ENCODE results near the gene CERS1. TPM values are rescaled to one million over a fixed set of nuclear protein-coding genes. Genes with fewer than 3 reads are reported as not detected.

CERS1 gene
- total RNA-seq, 1 experiment from 2014 or later, result 0.96 TPM

- Histone ChIP-seq H3K27me3 (ENCODE audit: insufficient read depth, low read length) (no peaks in the 10 kb centered on the region), H3K9me3 (ENCODE audit: control insufficient read depth in 1 of 2, insufficient read depth in 1 of 2, low read depth in 1 of 2, low read length in 2 of 2) (no peaks in the 10 kb centered on the region), H3K4me2 (ENCODE audit: low read length) (no peak overlapping the region), H3K4me1 (ENCODE audit: control insufficient read depth in 1 of 2, insufficient read depth in 2 of 2, low read length in 2 of 2) (peaks cover 16 to 17% of the 10 kb centered on the region in 2 experiments), H3K4me3 (replicated peaks in 1 of 2; ENCODE audit: low read depth in 1 of 2, low read length in 2 of 2) (no peak overlapping the region), H3K79me2 (ENCODE audit: insufficient read depth, low read length) (peaks cover 44% of the 10 kb centered on the region), H3K36me3 (ENCODE audit: control insufficient read depth in 1 of 2, insufficient read depth in 2 of 2, low read length in 2 of 2) (peaks cover 2 to 27% of the 10 kb centered on the region in 2 experiments; a peak in 3 of 4 replicates), H3K9ac (ENCODE audit: low read length) (no peak overlapping the region), H2AFZ (ENCODE audit: low read depth, low read length, poor library complexity, severe bottlenecking) (no peak overlapping the region), H3K9me2 (ENCODE audit: insufficient read depth) (no peaks in the 10 kb centered on the region), H4K20me1 (ENCODE audit: insufficient read depth) (no peaks in the 10 kb centered on the region), H3K27ac (ENCODE audit: low read depth, low read length) (no peak overlapping the region)
- ChIA-PET CTCF (no interaction called here), POLR2A (no interaction called here), RAD21 (ENCODE audit: low non-redundant PET in 1 of 2, low total read pairs in 2 of 2, uncharacterized antibody in 2 of 2, unreplicated experiment in 2 of 2) (interaction anchor here in 1 of 2 experiments (0.8 kb wide), 1 partner anchor 65 kb away, joined by 3 read pairs; no protein-coding TSS in a partner anchor)
- intact Hi-C loops (cut with micrococcal nuclease), result no loop called here
- DNase-seq (ENCODE audit: low read depth, low spot score) (no peak), ATAC-seq (no peak)
- no TSS peak for BruUV-seq (replicated peaks)
- TF ChIP-seq YY1 (IDR thresholded peaks at IDR 0.05; ENCODE audit: extremely low read depth, insufficient replicate concordance, low read depth, low read length) (no peak), EZH2 (IDR thresholded peaks at IDR 0.05) (no peak), CTCF (IDR thresholded peaks at IDR 0.05 in 2 of 3, conservative IDR thresholded peaks at IDR 0.05 in 1 of 3; ENCODE audit: borderline replicate concordance in 1 of 3, insufficient read depth in 1 of 3, low read depth in 2 of 3, low read length in 2 of 3) (no peak), ZFX (IDR thresholded peaks at IDR 0.05) (no peak), CBX3 (IDR thresholded peaks at IDR 0.05; ENCODE audit: low read depth) (no peak), ELF1 (IDR thresholded peaks at IDR 0.05; ENCODE audit: borderline replicate concordance, low read depth) (no peak), EZH2phosphoT487 (IDR thresholded peaks at IDR 0.05; ENCODE audit: borderline replicate concordance) (no peak), FOSL1 (IDR thresholded peaks at IDR 0.05; ENCODE audit: low read depth) (no peak), ATF3 (IDR thresholded peaks at IDR 0.05) (no peak), MAX (IDR thresholded peaks at IDR 0.05) (no peak), ZNF274 (IDR thresholded peaks at IDR 0.05; ENCODE audit: low read depth, low read length) (no peak), POLR2A (IDR thresholded peaks at IDR 0.05; ENCODE audit: borderline replicate concordance, extremely low read depth, insufficient read depth, insufficient read length) (no peak), TCF7L2 (IDR thresholded peaks at IDR 0.05; ENCODE audit: borderline replicate concordance, extremely low read depth, insufficient read depth, insufficient read length) (no peak), SRF (IDR thresholded peaks at IDR 0.05; ENCODE audit: low read depth) (no peak), POLR2AphosphoS5 (IDR thresholded peaks at IDR 0.05; ENCODE audit: low read depth, low read length) (no peak), SIN3A (IDR thresholded peaks at IDR 0.05; ENCODE audit: low read depth) (no peak), EGR1 (IDR thresholded peaks at IDR 0.05; ENCODE audit: low read depth) (no peak), REST (IDR thresholded peaks at IDR 0.05; ENCODE audit: low read depth) (no peak), SP1 (IDR thresholded peaks at IDR 0.05; ENCODE audit: low read depth) (no peak), JUND (IDR thresholded peaks at IDR 0.05) (no peak)
These were observed 25.6 kb upstream of the CERS1 start for GRCh38 chr19:18921593-18921992.

All from HCT116 (cell line).